NOMO-1 treated with dmso at 0.1 percent for 144 hours (cell line): Measurements from ENCODE around the gene LEKR1.
"Not testable (repeated sequence)": the region's sequence is repeated elsewhere in the genome, so short reads cannot be mapped to it uniquely, and the experiment has no call there.

ENCODE experiments used
- DNase-seq: peaks from one replicate; lab custom pipeline; 2025; ENCODE audit not compliant: unreplicated experiment; lab: John Stamatoyannopoulos, UW

The LEKR1 gene

GRCh38 chr3:156897851-156898250, 71.7 kb downstream of the LEKR1 start:
- DNase-seq = not testable (repeated sequence)

- DNase-seq = no peak
Observed at GRCh38 chr3:156898296-156898880, 72.2 kb downstream of the LEKR1 start.

- DNase-seq = no peak
Observed at GRCh38 chr3:156899951-156900350, 73.8 kb downstream of the LEKR1 start.

GRCh38 chr3:156902916-156903315, 76.8 kb downstream of the LEKR1 start:
- no peak for DNase-seq

GRCh38 chr3:156906275-156906674, 80.1 kb downstream of the LEKR1 start:
- no peak for DNase-seq

GRCh38 chr3:156908398-156908797, 82.2 kb downstream of the LEKR1 start:
- no peak for DNase-seq

- DNase-seq = no peak
Observed at GRCh38 chr3:156910022-156910421, 83.9 kb downstream of the LEKR1 start.

GRCh38 chr3:156910831-156911230, 84.7 kb downstream of the LEKR1 start:
- DNase-seq = not testable (repeated sequence)

- DNase-seq = not testable (repeated sequence)
Observed at GRCh38 chr3:156914300-156914699, 88.1 kb downstream of the LEKR1 start.

GRCh38 chr3:156915372-156915771, 89.2 kb downstream of the LEKR1 start:
- no peak for DNase-seq

- no peak for DNase-seq
Observed at GRCh38 chr3:156918746-156919145, 92.6 kb downstream of the LEKR1 start.

GRCh38 chr3:156919818-156920217, 93.7 kb downstream of the LEKR1 start:
- no peak for DNase-seq

- no peak for DNase-seq
Observed at GRCh38 chr3:156920399-156920798, 94.2 kb downstream of the LEKR1 start.

- DNase-seq = no peak
Observed at GRCh38 chr3:156923349-156923748, 97.2 kb downstream of the LEKR1 start.

- DNase-seq = no peak
Observed at GRCh38 chr3:156938724-156939123, 112.6 kb downstream of the LEKR1 start.

- no peak for DNase-seq
Observed at GRCh38 chr3:156939315-156939714, 113.2 kb downstream of the LEKR1 start.

- no peak for DNase-seq
Observed at GRCh38 chr3:156941311-156941710, 115.2 kb downstream of the LEKR1 start.

- no peak for DNase-seq
Observed at GRCh38 chr3:156948402-156949210, 122.5 kb downstream of the LEKR1 start.

- no peak for DNase-seq
Observed at GRCh38 chr3:156952011-156952410, 125.9 kb downstream of the LEKR1 start.

GRCh38 chr3:156957715-156958114, 131.6 kb downstream of the LEKR1 start:
- DNase-seq = no peak

- DNase-seq = no peak
Observed at GRCh38 chr3:156963096-156963495, 136.9 kb downstream of the LEKR1 start.

GRCh38 chr3:156964577-156964976, 138.4 kb downstream of the LEKR1 start:
- no peak for DNase-seq

GRCh38 chr3:156966349-156966748, 140.2 kb downstream of the LEKR1 start:
- not testable (repeated sequence) for DNase-seq
